ENCODE data around the gene RETREG2.

The RETREG2 gene

DNA sequence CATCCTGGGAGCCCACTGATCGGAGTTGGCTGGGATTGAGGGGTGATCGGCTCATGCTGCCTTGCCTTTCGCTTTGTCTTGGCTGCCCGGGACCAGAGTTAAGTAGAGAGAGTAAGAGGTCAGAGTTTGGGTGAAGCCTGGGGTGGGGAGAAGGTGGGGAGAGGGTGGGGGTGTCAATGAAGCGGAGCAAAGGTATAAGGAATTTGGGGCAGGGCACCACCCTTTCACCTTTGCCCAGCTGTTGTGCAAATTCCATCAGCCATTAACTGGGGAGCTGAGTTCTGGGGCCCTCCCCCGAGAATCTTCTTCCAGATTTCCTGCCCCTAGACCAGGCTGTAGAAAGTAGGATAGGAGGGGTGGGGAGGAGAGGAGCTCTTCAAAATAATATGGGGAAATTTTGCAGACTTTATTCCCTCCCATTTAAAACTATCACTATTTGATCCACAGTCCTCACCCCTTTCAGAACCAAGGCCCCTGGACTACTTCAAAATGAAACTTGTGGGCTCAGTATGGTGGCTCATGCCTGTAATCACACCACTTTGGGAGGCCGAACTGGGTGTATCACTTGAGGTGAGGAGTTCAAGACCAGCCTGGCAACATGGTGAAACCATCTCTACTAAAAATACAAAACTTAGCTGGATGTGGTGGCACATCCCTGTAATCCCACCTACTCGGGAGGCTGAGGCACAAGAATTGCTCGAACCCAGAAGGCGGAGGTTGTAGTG, 8.0 kb upstream of the RETREG2 start, which contains the start of gene SLC23A3:
TSS of gene SLC23A3 (minus strand) at position 100 of the 725 bp plus-strand sequence. CDS start at position 55, 45 bp downstream.
- no peak for DNase-seq (ENCODE audit: low read depth, low spot score)

GRCh38 chr2:219171231-219171651, 6.8 kb upstream of the RETREG2 start:
- no peak for DNase-seq (ENCODE audit: low read depth, low spot score)

- DNase-seq (ENCODE audit: low read depth, low spot score): no peak
These were observed 5.6 kb upstream of the RETREG2 start for GRCh38 chr2:219172231-219173154.

GRCh38 chr2:219173176-219173575, 4.9 kb upstream of the RETREG2 start:
- DNase-seq (ENCODE audit: low read depth, low spot score): no peak

GRCh38 chr2:219174146-219174545, 3.9 kb upstream of the RETREG2 start:
- DNase-seq (ENCODE audit: low read depth, low spot score): no peak

- DNase-seq (ENCODE audit: low read depth, low spot score): no peak
These were observed 3.3 kb upstream of the RETREG2 start for GRCh38 chr2:219174801-219175200.

DNA sequence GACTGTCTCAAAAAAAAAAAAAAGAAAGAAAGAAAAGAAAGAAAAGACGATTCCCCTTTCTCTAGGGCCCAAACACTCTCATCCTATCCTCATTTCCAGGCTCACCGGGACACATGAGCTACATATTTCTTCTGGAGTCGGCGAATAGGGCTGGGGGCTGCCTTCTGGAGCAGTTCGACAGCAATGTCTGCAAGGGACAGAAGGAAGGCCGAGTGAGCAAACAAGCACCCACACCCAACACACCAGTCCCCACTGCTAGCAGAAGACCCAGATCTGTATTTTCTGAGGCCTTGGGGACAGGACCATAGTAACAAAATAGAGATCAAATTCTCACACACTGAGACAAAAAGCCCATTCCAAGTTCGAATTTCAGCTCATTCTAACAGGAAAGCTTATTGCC, 2.6 kb upstream of the RETREG2 start:
- no peak for DNase-seq (ENCODE audit: low read depth, low spot score)

DNA sequence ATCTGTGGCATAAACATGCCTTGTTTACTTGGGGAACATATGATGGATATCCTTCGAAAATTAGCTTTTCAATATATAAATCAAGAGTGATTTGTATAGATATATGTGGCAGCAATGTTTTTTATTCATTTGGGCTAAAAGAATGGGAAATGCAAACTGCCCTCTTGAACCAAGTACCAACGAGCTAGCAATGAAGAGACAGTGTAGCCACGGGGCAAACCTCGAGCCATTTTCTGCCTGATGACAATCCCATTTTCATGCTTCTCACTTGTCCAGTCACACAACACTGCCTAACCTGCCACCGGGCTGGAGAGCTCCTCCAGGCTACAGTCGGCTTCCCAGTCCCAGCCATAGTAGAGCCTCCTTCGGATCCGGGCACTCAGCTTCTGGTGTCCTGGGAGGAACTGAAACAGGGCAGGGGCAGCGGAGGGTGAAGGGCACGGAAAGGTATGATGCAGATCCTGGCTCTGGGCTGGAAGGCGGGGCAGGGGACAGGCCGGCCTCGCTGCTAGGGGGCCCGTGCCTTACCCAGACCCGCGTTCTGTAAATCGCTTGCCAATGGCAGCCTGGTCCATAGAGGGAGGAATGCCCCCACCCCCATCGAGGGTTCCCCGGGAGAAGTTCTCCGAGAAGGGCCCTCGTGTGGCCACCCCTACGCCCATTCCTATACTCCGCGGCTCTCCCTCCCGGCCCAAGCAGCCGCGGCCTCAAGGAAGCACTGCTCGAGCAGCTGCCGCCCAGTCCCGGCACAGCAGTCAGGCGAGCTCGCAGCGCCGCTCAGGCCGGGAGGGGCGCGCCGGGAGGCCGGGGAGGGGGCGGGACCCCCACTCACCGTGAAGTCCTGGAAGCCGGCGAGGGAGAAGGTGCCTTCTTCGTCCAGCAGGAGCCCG, 1.9 kb upstream of the RETREG2 start:
- DNase-seq (ENCODE audit: low read depth, low spot score): no peak

- DNase-seq (ENCODE audit: low read depth, low spot score): no peak
These were observed 1.1 kb upstream of the RETREG2 start, which contains the start of gene CNPPD1 for GRCh38 chr2:219176818-219177551. Gene CNPPD1 (minus strand): TSS chr2:219176925. CDS start chr2:219176828, 97 bp downstream.

DNA sequence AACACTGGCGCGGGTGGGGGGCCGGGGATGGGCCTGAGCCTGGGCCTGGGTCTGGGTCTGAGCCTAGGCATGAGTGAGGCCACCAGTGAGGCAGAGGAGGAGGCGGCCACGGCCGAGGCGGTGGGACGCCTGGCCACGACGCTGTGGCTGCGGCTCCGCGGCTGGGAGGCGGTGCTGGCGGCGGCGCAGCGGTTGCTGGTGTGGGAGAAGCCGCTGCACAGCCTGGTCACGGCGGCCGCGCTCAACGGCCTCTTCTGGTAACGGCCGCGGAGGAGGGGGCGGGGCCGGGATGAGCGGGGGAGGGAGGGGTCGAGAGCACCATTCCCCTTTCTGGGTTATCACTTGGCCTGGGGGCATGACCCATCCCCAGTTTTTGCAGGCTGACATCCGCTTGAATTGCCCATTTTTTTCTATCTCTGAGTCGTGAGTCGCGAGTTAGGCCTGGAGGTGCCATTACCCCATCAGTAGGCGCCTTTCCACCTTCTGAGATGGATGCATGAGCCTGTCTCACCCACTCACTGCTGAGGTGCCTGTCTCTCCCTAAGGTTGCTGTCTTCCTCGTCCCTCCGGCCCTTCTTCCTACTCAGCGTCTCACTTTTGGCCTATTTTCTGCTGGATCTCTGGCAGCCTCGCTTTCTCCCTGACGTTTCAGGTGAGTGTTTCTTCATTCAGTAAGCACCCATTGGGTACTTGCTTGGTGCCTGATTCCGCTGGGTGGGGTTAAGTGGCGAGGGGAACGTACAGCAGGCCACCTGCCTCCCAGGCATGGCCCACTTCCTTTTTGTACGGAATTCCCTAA, 501 bp downstream of the RETREG2 start:
- no peak for DNase-seq (ENCODE audit: low read depth, low spot score)

GRCh38 chr2:219179601-219180465, 1.8 kb downstream of the RETREG2 start:
- no peak for DNase-seq (ENCODE audit: low read depth, low spot score)

DNA sequence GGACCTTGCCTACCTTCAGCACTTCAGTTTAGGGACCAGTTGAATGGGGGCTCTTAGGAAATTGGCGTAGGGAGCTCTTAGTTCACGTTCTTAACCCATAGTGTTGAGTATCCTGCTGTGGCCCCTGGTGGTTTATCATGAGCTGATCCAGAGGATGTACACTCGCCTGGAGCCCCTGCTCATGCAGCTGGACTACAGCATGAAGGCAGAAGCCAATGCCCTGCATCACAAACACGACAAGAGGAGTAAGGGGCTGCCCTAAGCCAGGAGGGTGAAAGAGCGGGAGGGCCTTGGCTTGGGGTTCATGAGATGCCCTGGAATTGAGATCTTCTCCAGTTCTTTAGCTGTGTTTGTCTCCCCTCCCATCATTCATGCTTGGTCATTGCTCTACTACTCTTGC, 2.9 kb downstream of the RETREG2 start:
- no peak for DNase-seq (ENCODE audit: low read depth, low spot score)

GRCh38 chr2:219181531-219181930, 3.5 kb downstream of the RETREG2 start:
- no peak for DNase-seq (ENCODE audit: low read depth, low spot score)

- DNase-seq (ENCODE audit: low read depth, low spot score): no peak
These were observed 4.5 kb downstream of the RETREG2 start for GRCh38 chr2:219182331-219183150.

GRCh38 chr2:219183151-219183772, 5.2 kb downstream of the RETREG2 start:
- no peak for DNase-seq (ENCODE audit: low read depth, low spot score)

DNA sequence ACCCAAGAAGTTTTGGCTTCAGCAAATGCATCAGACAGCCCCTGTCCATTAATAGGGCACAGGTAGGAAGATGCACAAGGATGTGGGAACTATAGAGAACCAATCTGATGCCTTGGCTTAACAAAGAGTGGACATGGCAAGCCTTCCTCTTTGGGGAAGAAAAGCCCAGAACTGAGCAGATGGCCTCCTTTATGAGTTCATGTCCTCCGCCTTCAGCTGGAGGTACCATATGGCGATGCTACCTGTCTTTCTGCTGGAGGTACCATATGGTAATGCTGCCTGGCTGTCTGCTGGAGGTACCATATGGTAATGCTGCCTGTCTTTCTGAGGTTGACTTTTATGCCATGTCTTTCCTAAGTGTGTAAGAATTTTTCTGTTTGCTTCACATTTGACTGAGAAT, 6.0 kb downstream of the RETREG2 start:
- DNase-seq (ENCODE audit: low read depth, low spot score): no peak

DNA sequence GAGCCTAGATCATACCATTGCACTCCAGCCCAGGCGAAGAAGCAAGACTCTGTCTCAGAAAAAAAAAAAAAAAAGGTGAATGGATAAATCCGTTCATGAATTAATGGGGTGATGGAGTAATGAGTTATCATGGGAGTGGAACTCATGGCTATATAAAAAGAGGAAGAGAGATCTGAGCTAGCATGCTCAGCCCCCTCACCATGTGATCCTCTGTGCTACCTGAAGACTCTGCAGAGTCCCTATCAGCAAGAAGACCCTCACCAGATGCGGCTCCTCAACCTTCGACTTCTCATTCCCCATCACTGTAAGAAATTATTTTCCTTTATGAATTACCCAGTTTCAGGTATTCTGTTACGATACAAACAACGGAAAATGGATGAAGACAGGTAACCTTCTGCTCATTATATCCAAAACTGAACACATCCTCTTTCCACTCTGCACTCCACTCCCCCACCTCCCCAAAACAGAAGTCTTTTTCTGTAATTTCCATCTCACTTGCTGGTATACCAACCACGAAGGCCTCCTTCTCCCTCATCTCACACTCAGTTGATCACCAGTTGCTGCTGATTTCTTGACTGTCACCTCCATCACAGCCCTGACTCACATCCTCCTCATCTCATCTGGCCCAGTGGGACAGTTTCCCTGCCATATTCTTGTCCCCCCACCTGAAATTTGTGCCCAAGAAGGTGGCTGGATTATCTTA, 8.8 kb downstream of the RETREG2 start:
- no peak for DNase-seq (ENCODE audit: low read depth, low spot score)

Measured in brain pericyte (primary cell).